ENCODE data around the gene BARHL2.

DNA sequence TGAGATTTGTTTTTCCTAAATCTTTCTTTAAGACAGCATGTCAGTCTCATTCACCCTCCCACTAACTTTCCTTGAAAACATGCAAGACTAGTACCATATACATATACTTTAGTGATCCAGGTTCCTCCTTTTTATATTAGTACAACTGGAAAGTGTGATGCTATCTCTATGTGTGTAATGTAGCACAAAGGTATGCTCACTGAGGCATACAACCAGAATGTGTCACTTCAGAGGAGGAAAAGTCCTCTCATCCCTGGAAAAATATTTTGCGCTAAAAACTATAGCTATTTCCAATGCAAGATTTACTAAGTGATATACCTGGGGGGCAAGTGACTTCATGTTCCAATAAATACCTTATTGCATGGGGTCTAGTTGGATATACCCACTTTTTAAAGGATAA, 45.9 kb downstream of the BARHL2 start:
- TF ChIP-seq CTCF (IDR thresholded peaks at IDR 0.05) (no peak), EP300 (IDR thresholded peaks at IDR 0.05) (no peak), POLR2AphosphoS5 (IDR thresholded peaks at IDR 0.05) (no peak)
